Epithelial cell of esophagus (primary cell): Measurements from ENCODE around the gene FURIN.

Source experiments
- DNase-seq: peaks from one replicate; pipeline ENCODE4 v3.0.0; 2010; ENCODE audit warnings: low read depth
- H3K4me3 ChIP-seq: 2 replicates; pipeline ENCODE4 v1.5.1; 2011; ENCODE audit warnings: mild to moderate bottlenecking, low read length, control low read depth
- TF ChIP-seq, protein P1 (sequence below): IDR thresholded peaks from 2 replicates; pipeline ENCODE4 v1.5.1; 2011; ENCODE audit warnings: low read depth, mild to moderate bottlenecking, low read length, control low read depth, inconsistent platforms; ENCODE audit not compliant: insufficient read depth; ENCODE audit errors: missing control alignments

Gene FURIN

DNA sequence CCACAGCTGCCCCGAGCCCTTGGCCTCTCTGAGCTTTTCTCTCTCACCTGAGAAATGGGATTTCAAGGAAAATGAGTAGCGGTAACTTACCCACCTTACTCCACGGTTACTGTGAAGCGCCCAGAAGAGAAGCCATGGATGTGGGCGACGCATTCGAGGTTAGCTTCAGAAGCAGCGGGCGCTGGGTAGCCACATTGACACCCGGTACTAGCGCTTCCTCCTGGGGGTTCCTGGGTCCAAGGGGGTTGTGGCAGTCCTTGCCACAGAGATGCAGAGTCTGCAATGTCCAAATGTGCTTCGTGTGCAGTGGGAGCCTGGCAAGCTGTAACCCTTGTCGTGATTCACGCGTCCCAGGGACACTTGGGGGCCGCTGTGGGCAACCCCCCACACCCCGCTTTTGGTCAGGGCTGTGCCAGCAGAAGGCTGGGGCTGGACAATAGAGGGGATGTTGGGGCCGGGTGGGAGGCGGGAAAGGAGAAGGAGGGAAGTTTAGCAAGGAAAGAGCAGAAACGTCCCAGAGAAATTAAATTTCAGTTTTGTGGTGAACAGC is 41.4 kb upstream of the FURIN start:
- H3K4me3 ChIP-seq = no peak overlapping the region
- TF ChIP-seq, protein P1, sequence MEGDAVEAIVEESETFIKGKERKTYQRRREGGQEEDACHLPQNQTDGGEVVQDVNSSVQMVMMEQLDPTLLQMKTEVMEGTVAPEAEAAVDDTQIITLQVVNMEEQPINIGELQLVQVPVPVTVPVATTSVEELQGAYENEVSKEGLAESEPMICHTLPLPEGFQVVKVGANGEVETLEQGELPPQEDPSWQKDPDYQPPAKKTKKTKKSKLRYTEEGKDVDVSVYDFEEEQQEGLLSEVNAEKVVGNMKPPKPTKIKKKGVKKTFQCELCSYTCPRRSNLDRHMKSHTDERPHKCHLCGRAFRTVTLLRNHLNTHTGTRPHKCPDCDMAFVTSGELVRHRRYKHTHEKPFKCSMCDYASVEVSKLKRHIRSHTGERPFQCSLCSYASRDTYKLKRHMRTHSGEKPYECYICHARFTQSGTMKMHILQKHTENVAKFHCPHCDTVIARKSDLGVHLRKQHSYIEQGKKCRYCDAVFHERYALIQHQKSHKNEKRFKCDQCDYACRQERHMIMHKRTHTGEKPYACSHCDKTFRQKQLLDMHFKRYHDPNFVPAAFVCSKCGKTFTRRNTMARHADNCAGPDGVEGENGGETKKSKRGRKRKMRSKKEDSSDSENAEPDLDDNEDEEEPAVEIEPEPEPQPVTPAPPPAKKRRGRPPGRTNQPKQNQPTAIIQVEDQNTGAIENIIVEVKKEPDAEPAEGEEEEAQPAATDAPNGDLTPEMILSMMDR = no peak
- DNase-seq = no peak

DNA sequence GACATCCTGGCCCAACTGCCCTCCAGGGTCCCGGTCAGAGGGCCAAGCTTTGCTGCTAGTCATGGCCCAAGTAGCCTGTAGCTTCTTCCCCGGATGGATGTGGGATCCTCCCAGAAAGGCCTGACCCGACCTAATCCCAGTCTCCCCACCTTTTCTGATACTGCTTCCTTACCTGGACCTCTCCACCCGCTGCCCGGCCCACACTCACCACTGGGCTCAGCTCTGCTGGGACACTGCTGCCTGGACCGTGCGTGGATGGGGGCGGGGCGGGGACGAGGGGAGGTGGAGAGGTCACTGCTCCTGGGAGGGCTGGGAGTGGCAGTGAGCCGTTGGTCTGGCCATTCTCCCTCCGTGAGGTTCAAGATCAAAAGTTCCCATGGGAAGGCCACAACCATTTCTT is 40.3 kb upstream of the FURIN start:
- H3K4me3 ChIP-seq = no peak overlapping the region
- DNase-seq = no peak
- TF ChIP-seq, protein P1 = no peak

DNA sequence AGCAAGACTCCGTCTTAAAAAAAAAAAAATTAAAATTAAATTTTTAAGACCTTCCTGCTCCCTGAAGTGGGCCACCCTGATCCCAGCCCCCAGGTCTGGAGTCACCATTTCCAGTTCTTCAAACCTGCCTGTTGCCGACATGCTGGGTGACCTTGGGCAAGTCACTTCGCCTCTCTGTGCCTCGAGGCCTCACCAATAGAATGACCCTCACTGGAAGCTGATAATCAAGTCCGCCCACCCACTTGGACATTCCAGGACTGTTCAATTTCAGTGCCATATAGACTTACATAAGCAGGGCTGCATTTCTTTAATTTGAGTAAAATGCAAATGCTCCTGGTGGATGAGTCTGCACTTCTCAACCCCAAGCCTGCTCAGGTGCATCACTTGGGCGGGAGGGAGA is 39.3 kb upstream of the FURIN start:
- H3K4me3 ChIP-seq = no peak overlapping the region
- TF ChIP-seq, protein P1 = no peak
- DNase-seq = no peak

DNA sequence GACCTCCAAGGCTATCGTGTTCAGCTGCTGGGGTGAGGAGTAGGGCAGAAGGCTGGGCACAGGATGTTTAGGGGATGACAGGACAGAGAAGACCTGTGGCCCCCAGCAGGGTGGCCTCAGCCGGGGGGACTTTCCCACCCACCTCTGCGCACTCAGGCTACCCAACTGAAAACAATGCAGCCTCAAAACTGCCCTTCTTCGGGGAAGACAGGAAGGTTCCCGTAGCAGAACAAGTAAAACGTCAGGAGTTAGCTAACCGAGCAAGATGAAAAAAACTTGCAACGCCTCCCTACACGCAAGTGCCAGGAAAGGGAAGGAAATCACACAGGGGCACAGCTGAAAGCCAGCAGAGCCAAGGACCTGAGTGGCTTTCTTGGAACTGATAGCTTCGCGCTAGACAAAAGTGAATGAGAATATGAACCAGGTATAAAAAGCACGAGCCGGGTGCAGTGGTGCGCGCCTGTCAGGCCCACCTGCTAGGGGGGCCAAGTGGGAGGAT is 38.4 kb upstream of the FURIN start:
- H3K4me3 ChIP-seq = no peak overlapping the region
- TF ChIP-seq, protein P1 = no peak
- DNase-seq = no peak

DNA sequence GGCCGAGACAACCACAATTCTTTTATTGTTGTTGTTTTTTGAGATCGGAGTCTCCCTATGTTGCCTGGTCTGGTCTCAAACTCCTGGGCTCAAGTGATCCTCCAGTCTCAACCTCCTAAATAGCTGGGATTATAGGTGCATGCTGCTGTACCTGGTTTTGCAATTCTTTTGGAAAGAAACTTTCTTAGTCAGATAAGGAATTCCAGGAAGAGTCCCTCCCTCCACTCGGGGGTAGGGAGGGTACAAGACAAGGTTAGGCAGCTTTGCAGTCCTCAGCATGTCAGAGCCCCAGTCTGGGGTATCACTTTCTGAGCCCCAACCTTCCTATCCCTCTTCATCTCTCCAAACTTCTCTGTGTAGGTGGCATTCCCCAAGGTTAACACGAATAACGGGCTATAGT is 33.8 kb upstream of the FURIN start:
- TF ChIP-seq, protein P1 = no peak
- H3K4me3 ChIP-seq = no peak overlapping the region
- no peak for DNase-seq

DNA sequence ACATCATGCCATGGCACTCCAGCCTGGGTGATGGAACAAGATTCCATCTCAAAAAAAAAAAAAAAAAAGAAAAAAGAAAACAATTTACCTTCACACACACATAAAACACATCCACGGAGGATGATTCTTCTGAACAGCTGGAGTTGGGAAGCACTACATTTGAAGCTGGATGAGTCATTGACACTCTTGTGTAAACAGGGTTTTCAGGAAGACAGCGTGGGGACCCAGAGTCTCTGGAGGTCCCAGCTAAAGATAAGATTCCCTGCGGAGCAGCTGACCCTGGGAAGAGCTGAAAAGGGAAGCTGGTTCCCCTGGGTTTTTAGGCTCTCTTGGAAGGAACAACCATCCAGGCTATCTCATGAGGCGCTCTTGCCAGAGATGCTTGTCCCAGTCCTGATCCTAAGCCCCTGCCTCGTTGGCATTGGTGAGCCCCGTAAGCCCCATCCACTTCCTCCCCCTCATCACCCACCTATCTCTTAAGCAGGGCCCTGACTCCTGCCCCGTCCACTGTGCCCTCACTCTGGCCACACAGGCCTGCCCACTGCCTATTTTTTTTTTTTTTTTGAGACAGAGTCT is 32.0 kb upstream of the FURIN start:
- no peak overlapping the region for H3K4me3 ChIP-seq
- DNase-seq = peak; percentile 71
- TF ChIP-seq, protein P1 = no peak

DNA sequence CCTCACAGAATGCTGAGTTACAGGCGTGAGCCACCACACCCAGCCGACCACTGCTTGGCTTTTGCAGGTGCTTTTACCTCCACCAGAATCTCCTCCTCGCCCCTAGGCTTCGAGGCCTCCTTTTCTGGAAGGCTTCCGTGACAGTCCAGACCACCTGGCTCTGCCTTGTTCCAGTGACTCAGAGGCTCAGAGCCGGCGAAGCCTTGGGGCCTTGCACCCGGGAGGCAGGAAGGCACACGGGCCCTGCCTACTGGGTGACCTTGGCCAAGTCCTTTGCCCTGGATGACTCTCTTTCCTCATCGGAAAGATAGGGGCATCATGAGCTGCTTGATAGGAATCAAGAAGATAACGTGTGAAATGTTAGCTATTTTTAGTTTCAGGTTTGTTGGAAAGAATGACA is 31.3 kb upstream of the FURIN start:
- TF ChIP-seq, protein P1 = no peak
- no peak overlapping the region for H3K4me3 ChIP-seq
- DNase-seq = no peak
